OCI-M2 (cell line): Measurements from ENCODE around the gene MRRF.
"Not testable (repeated sequence)": the region's sequence is repeated elsewhere in the genome, so short reads cannot be mapped to it uniquely, and the experiment has no call there.

Experiments
- DNase-seq: peaks from one replicate; lab custom pipeline; 2025; ENCODE audit not compliant: unreplicated experiment; lab: John Stamatoyannopoulos, UW

MRRF gene

GRCh38 chr9:122274055-122274454, 9.4 kb downstream of the MRRF start:
- no peak for DNase-seq

DNA sequence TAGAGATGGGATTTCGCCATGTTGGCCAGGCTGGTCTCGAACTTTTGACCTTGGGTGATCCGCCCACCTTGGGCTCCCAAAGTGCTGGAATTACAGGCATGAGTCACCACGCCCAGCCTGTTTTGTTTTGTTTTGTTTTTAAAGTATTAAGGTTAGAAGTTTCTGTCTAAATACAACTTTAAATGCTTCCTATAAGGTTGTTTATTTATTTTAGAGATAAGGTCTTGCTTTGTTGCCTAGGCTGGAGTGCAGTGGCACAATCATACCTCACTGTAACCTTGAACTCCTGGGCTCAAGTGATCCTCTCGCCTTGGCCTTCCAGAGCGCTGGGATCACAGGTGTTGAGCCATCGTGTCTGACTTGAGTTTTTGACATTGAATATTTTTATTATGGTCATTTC, 11.4 kb downstream of the MRRF start:
- DNase-seq: no peak

- DNase-seq: no peak
Measured at GRCh38 chr9:122277285-122277897, 12.7 kb downstream of the MRRF start.

DNA sequence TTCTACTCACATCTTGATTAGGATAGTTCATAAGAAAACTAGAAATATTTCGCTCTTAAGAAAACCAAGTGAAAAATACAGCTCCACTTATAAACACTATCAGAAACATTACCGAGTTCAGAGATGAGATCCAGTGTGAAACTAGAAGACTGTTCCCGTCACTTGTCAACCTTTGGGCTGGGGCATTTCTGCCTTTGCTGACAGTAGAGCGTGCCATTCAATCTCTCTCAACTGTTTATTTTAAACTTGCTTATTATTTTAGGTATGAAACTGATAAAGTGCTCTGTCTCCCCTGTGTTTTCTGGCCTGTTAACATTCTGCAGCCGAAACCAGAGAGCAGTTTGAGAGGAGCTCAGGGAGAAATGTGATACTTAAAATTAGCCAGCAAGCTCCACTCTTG, 16.7 kb downstream of the MRRF start:
- no peak for DNase-seq

GRCh38 chr9:122286764-122287163, 22.1 kb downstream of the MRRF start:
- DNase-seq: no peak

DNA sequence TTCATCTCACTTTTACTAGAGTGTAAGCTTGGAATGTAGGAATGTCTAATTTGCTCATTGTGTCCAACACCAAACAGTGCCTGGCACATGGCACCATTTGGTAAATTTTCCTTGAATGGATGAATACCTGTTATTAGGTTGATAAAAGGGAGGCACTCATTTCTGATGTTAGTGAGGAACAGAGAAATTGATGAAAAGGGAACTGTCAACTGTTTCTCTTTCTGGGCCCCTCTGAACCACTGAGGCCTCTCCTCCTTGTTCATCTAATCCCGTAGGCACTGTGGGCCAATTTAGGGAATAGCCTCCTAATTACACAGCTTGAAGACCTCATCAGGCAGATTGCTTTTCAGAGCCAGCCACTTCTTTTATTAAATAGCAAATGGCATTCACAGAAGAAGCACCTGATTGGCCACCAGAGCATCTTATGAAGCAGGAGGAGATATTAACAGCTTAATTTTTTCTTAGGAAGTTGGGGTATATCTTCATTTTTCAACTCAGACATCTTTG, 22.6 kb downstream of the MRRF start:
- no peak for DNase-seq

DNA sequence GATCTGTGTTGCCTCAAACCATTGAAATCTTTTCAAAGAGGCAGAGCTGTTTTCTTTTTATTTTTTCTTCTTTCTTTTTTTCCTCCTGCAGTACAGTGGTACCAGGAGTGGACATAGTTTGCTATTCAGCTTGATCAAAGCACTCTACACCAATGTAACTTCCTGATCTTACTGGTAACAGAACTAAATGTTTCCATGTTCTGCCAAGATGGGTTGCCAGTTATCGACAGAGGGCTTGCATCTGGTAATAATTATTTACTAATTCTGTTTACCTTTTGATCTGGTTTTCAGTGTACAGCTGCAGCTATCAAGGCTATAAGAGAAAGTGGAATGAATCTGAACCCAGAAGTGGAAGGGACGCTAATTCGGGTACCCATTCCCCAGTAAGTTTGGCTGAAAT, 26.8 kb downstream of the MRRF start:
- DNase-seq: no peak

DNA sequence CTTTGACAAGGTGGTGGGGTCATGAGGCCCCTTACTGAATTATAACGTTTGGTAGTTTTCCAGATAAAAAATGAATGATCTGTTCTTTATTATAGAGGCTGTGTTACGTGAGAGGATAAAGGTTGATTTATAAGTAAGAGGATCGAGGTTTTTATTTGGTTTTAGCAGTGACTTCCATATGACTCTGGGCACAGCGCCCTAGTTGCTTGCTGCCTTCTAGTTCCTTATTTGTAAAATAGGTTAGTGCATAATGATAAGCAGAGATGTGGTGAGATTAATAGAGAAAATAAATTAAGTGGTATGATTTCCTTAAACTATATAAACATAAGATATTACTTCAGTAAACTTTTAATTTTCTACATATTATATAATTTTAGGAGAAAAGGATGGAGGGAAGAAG, 29.8 kb downstream of the MRRF start:
- no peak for DNase-seq

DNA sequence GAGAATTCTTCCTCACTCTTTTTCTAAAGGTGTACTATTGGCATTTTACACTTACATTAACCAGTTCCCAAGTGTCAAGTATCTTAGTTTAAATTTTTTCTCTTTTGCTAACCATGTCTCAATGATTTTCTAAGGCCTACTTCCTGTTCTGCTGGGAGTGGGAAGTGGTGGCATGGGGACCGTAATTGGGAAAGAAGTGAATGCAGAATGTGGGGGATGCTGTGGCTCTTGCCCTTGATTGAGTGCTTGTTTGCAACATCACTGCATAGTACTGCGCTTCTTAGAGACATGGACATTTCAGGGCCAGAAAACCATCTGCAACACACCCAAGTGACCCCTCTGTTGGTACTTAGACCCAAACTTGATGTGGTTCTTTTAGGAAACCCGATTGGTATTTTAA, 32.8 kb downstream of the MRRF start:
- DNase-seq: no peak

DNA sequence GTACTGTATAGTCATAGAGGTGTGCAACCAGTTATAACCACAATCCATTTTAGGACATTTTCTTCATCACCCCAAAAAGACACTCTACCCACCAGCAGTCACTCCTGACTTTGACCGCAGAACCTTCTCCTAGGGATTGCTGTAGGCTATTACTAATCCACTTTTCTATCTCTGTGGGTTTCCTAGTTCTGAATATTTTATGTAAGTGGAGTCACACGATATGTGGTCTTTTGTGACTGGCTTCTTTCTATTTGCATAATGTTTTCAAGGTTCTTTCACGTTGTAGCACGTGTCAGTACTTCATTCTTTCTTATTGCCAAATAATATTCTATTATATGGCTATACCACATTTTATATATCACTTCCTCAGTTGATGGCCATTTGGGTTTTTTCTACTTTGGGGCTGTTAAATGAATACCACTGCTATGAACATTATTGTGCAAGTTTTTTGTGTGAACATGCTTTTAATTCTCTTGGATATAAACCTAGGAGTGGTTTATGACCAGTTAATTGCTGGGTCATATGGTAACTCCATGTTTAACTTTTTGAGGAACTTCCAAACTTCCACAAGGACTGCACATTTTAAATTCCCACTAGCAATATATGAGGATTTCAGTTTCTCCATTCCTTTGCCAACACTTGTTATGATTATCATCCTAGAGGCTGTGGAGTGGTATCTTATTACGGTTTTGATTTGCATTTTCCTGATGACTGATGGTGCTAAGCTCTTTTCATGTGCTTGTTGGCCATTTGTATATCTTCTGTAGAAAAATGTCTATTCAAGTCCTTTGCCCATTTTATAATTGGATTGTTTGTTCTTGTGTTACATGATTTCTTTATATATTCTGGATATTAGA, 37.8 kb downstream of the MRRF start:
- no peak for DNase-seq

DNA sequence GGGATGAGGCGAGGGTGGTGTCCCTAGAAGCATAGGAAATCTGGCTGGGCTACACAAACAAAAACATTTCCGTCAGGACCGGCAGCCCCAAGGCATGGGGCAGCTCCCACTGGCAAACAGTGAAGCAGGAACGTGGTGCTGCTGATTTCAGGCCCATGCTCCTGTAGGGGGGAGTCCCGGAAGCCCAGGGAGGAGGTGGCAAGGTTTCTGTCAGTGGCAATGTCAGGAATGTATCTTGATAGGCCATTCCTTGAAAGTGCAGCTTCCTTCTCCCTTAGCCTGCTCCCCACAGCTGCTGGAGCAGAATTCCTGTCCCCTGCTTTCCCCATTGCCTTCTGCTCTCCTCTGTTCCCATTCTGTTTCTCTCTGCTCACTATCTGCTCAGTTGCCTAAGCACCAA, 42.4 kb downstream of the MRRF start:
- DNase-seq: no peak

GRCh38 chr9:122307925-122308324, 43.2 kb downstream of the MRRF start:
- DNase-seq: no peak

DNA sequence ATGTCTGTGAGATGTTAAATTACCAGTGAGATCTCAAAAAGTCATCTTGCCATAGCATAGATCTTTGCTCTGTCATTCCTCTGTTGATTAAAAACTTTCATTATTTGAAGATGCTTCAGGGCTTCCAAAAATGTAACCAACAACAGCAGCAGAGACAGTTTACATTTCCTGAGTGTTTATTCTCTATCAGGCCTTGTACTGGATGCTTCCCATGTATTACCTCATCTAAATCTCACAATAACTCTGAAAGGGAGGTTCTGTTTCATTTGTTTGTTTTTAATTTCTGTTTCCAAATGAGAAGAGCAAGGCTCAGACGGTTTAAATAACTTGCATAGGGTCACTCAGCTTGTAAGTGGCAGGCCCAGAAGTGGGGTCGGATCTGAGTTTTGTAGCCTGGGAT, 45.2 kb downstream of the MRRF start:
- DNase-seq: no peak

DNA sequence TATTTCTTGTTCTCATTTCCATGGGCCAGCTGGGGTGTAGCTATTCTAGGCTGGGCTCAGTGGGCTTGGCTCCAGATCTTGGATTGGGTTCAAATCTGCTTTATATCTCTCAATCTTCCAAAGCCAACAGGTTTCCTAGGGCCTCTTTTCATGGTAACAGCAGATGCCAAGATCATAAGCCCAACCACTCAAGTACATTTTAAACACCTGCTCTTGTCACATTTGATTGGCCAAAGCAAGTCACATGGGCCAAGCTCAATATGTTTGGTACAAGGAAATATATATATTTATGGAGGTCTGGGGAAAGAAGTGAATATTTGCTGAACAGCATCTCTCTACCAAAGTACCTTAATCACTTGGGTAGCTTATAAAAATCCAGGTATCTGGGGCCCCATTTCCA, 49.5 kb downstream of the MRRF start:
- no peak for DNase-seq

GRCh38 chr9:122315534-122315933, 50.9 kb downstream of the MRRF start:
- DNase-seq: no peak

- no peak for DNase-seq
Measured at GRCh38 chr9:122318284-122318683, 53.6 kb downstream of the MRRF start.

GRCh38 chr9:122320413-122320881, 55.8 kb downstream of the MRRF start:
- no peak for DNase-seq

DNA sequence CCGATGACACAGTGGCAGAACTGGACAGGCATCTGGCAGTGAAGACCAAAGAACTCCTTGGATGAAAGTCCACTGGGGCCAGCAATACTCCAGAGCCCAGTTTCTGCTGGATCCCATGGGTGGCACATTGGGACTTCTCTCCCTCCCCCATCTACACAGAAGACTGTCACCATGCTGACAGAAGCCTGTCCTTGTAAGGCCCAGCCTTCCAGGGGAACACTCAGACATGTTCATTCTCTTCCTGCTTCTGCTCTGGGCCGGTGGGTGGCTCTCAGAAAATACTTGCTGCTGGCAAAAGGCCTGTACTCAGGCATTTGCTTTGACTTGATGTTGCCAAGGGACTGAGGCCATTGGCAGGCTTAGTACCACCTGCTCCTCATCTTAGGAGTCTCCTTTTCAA, 57.9 kb downstream of the MRRF start:
- no peak for DNase-seq

DNA sequence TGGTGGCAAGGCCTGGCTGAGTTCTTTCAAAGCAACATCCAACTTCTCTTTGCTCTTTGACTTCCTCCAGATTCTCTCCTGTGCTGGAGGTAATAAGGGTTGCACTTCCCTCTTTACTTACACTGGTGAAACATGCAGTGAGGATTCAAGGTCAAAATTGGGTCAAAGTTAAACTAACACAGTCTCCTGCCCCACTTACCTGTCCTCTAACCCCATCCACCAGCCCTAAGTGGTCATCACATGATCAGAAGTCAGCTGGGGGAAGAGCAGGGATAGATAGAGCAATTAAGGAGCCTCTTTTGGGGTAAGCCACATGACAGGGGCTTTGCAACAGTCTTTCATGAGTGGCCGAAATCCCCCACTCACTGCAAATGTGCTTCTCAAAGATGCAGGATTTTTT, 60.0 kb downstream of the MRRF start:
- DNase-seq: not testable (repeated sequence)

- no peak for DNase-seq
Measured at GRCh38 chr9:122325124-122325523, 60.4 kb downstream of the MRRF start.

GRCh38 chr9:122327175-122327574, 62.5 kb downstream of the MRRF start:
- no peak for DNase-seq

GRCh38 chr9:122329597-122329996, 64.9 kb downstream of the MRRF start:
- no peak for DNase-seq
